WTC11 (cell line): ENCODE data around the gene N4BP2L2.

Experiments
- ATF1 ChIP-seq: sonication (generic); formaldehyde crosslinking; IDR thresholded peaks from 2 replicates; pipeline ENCODE4 v1.8.1; 2023; ENCODE audit warnings: mild to moderate bottlenecking, moderate library complexity, missing genetic modification reagents
- ATF3 ChIP-seq: sonication (generic); formaldehyde crosslinking; conservative IDR thresholded peaks from 2 replicates; pipeline ENCODE4 v1.8.1; 2022; ENCODE audit warnings: mild to moderate bottlenecking, missing genetic modification reagents
- CBFB ChIP-seq: sonication (generic); formaldehyde crosslinking; IDR thresholded peaks from 2 replicates; pipeline ENCODE4 v1.8.1; 2022; ENCODE audit warnings: mild to moderate bottlenecking, low read depth, missing genetic modification reagents
- CTCF ChIP-seq: fragments of 200-600 bp; IDR thresholded peaks from 2 replicates; pipeline ENCODE4 v1.8.0; 2022; ENCODE audit warnings: antibody characterized with exemption
- E2F4 ChIP-seq: sonication (generic); formaldehyde crosslinking; IDR thresholded peaks from 2 replicates; pipeline ENCODE4 v1.8.1; 2022; ENCODE audit warnings: low read depth, mild to moderate bottlenecking, moderate library complexity, missing genetic modification reagents, borderline replicate concordance
- ETV6 ChIP-seq: sonication (generic); formaldehyde crosslinking; IDR thresholded peaks from 2 replicates; pipeline ENCODE4 v1.8.1; 2022; ENCODE audit warnings: mild to moderate bottlenecking, missing genetic modification reagents
- GTF2I ChIP-seq: fragments of 250-450 bp; sonication (Bioruptor Pico); conservative IDR thresholded peaks from 2 replicates; pipeline ENCODE4 v1.4.0; 2021; ENCODE audit warnings: mild to moderate bottlenecking
- HMGA2 ChIP-seq: fragments of 250-450 bp; sonication (Bioruptor Pico); IDR thresholded peaks from 2 replicates; pipeline ENCODE4 v1.4.0; 2021; ENCODE audit warnings: mild to moderate bottlenecking, moderate library complexity
- MAX ChIP-seq: sonication (generic); formaldehyde crosslinking; IDR thresholded peaks from 2 replicates; pipeline ENCODE4 v1.8.0; 2022; ENCODE audit warnings: mild to moderate bottlenecking, missing genetic modification reagents
- MLX ChIP-seq: sonication (generic); formaldehyde crosslinking; IDR thresholded peaks from 2 replicates; pipeline ENCODE4 v1.8.1; 2023; ENCODE audit warnings: mild to moderate bottlenecking, missing genetic modification reagents, moderate library complexity
- NFYB ChIP-seq: sonication (generic); formaldehyde crosslinking; conservative IDR thresholded peaks from 2 replicates; pipeline ENCODE4 v1.8.0; 2022; ENCODE audit warnings: low read depth, missing genetic modification reagents
- ZBTB21 ChIP-seq: sonication (generic); formaldehyde crosslinking; IDR thresholded peaks from 2 replicates; pipeline ENCODE4 v1.8.1; 2023; ENCODE audit warnings: mild to moderate bottlenecking, missing genetic modification reagents, borderline replicate concordance
- ZMAT4 ChIP-seq: fragments of 250-450 bp; sonication (Bioruptor Pico); IDR thresholded peaks from 2 replicates; pipeline ENCODE4 v1.9.0; 2021; ENCODE audit warnings: mild to moderate bottlenecking

GRCh38 chr13:32429433-32429909, 109.1 kb downstream of the N4BP2L2 start:
- TF ChIP-seq E2F4 (CRISPR knock-in tag) (no peak), HMGA2 (CRISPR knock-in tag) (no peak), GTF2I (no peak), ZMAT4 (CRISPR knock-in tag) (no peak), CTCF (no peak), CBFB (CRISPR knock-in tag) (no peak), ATF3 (CRISPR knock-in tag) (no peak), NFYB (CRISPR knock-in tag) (no peak), ZBTB21 (CRISPR knock-in tag) (no peak), MAX (CRISPR knock-in tag) (no peak), ETV6 (no peak), MLX (CRISPR knock-in tag) (no peak), ATF1 (CRISPR knock-in tag) (no peak)
